DOHH2 (cell line): Measurements from ENCODE around the gene SPTBN4.

ENCODE experiments used
- H3F3A ChIP-seq: fragments of 200-600 bp; sonication (generic), shearing (Covaris generic); 2 replicates; pipeline ENCODE4 v1.6.0; 2016; ENCODE audit warnings: antibody characterized with exemption, mild to moderate bottlenecking; ENCODE audit not compliant: control insufficient read depth, insufficient read depth
- H3K27ac ChIP-seq: fragments of 200-600 bp; sonication (generic); 2 replicates; pipeline ENCODE4 v1.5.1; 2014; ENCODE audit warnings: low read depth, mild to moderate bottlenecking, low read length, moderate library complexity
- H3K27me3 ChIP-seq: fragments of 200-600 bp; sonication (generic); 2 replicates; pipeline ENCODE4 v1.6.1; 2014; ENCODE audit warnings: mild to moderate bottlenecking, low read length, mixed read lengths; ENCODE audit not compliant: control insufficient read depth
- H3K36me3 ChIP-seq: fragments of 200-600 bp; sonication (generic); 2 replicates; pipeline ENCODE4 v1.6.1; 2014; ENCODE audit warnings: mild to moderate bottlenecking, low read length, moderate library complexity, mixed read lengths; ENCODE audit not compliant: control insufficient read depth
- H3K4me1 ChIP-seq: fragments of 200-600 bp; sonication (generic); 2 replicates; pipeline ENCODE4 v1.6.1; 2014; ENCODE audit warnings: mild to moderate bottlenecking, low read length, mixed read lengths; ENCODE audit not compliant: control insufficient read depth
- H3K4me2 ChIP-seq: fragments of 200-600 bp; sonication (generic); 2 replicates; pipeline ENCODE4 v1.6.0; 2014; ENCODE audit warnings: mild to moderate bottlenecking, low read length, moderate library complexity
- H3K4me3 ChIP-seq: fragments of 200-600 bp; sonication (generic); 2 replicates; pipeline ENCODE4 v1.5.1; 2014; ENCODE audit warnings: mild to moderate bottlenecking, low read length, mixed read lengths
- H3K79me2 ChIP-seq: fragments of 200-600 bp; sonication (generic); 2 replicates; pipeline ENCODE4 v1.6.1; 2014; ENCODE audit warnings: mild to moderate bottlenecking, low read length, mixed read lengths; ENCODE audit not compliant: control insufficient read depth
- H3K9me2 ChIP-seq: fragments of 200-600 bp; sonication (generic); replicated peaks from 2 replicates; pipeline ENCODE4 v1.6.1; 2014; ENCODE audit warnings: mild to moderate bottlenecking, low read length, mixed read lengths; ENCODE audit not compliant: control insufficient read depth
- H3K9me3 ChIP-seq: fragments of 200-600 bp; sonication (generic); 2 replicates; pipeline ENCODE4 v1.6.1; 2014; ENCODE audit warnings: antibody characterized with exemption, low read length, mixed read lengths; ENCODE audit not compliant: control insufficient read depth, insufficient read depth
- H4K20me1 ChIP-seq: fragments of 200-600 bp; sonication (generic); 2 replicates; pipeline ENCODE4 v1.6.0; 2014; ENCODE audit warnings: low read depth, mild to moderate bottlenecking, antibody characterized with exemption, low read length, moderate library complexity; ENCODE audit not compliant: control insufficient read depth, insufficient read depth
- CTCF ChIP-seq: fragments of 200-600 bp; sonication (generic); IDR thresholded peaks from one replicate; pipeline ENCODE4 v1.5.1; 2014; ENCODE audit warnings: antibody characterized with exemption, mild to moderate bottlenecking, low read depth, low read length; ENCODE audit not compliant: poor library complexity, severe bottlenecking
- EZH2phosphoT487 ChIP-seq: fragments of 200-600 bp; sonication (generic); IDR thresholded peaks from 2 replicates; pipeline ENCODE4 v1.6.1; 2017; ENCODE audit warnings: borderline replicate concordance, mild to moderate bottlenecking, antibody characterized with exemption, low read length, moderate library complexity, mixed read lengths

The SPTBN4 gene

GRCh38 chr19:40528078-40528477, 61.3 kb downstream of the SPTBN4 start:
- no peak for TF ChIP-seq EZH2phosphoT487
- TF ChIP-seq CTCF, result no peak
- H3K9me3 ChIP-seq, result no peaks in the 10 kb centered on the region
- no peak overlapping the region for H3K4me2 ChIP-seq
- peaks cover 23% of the 10 kb centered on the region for H3K4me1 ChIP-seq
- no peaks in the 10 kb centered on the region for H4K20me1 ChIP-seq
- H3K4me3 ChIP-seq, result no peak overlapping the region
- H3K27me3 ChIP-seq, result 0 out of 2 replicates have a peak, but pooled peaks cover 5% of the 10 kb centered on the region
- no peaks in the 10 kb centered on the region for H3K9me2 ChIP-seq
- H3K27ac ChIP-seq, result no peak overlapping the region
- no peaks in the 10 kb centered on the region for H3F3A ChIP-seq
- no peaks in the 10 kb centered on the region for H3K36me3 ChIP-seq
- H3K79me2 ChIP-seq, result no peaks in the 10 kb centered on the region

GRCh38 chr19:40528533-40529092, 61.8 kb downstream of the SPTBN4 start:
- H4K20me1 ChIP-seq, result no peaks in the 10 kb centered on the region
- no peak for TF ChIP-seq CTCF
- no peak for TF ChIP-seq EZH2phosphoT487
- no peak overlapping the region for H3K27ac ChIP-seq
- peak overlapping the region; percentile 79; the same call in 1 of the 2 replicates for H3K4me2 ChIP-seq
- no peaks in the 10 kb centered on the region for H3K9me2 ChIP-seq
- H3K4me1 ChIP-seq, result peaks cover 19% of the 10 kb centered on the region
- no peaks in the 10 kb centered on the region for H3K9me3 ChIP-seq
- no peaks in the 10 kb centered on the region for H3K79me2 ChIP-seq
- H3K36me3 ChIP-seq, result no peaks in the 10 kb centered on the region
- H3K4me3 ChIP-seq, result no peak overlapping the region
- no peaks in the 10 kb centered on the region for H3F3A ChIP-seq
- H3K27me3 ChIP-seq, result peaks cover 6% of the 10 kb centered on the region; the same call in 1 of the 2 replicates

- Histone ChIP-seq H3K9me3 (no peaks in the 10 kb centered on the region), H3K27me3 (peaks cover 10% of the 10 kb centered on the region; the same call in 1 of the 2 replicates), H3K36me3 (no peaks in the 10 kb centered on the region), H3K79me2 (no peaks in the 10 kb centered on the region), H3K9me2 (no peaks in the 10 kb centered on the region), H3K4me1 (peaks cover 19% of the 10 kb centered on the region), H4K20me1 (no peaks in the 10 kb centered on the region), H3K4me2 (peak overlapping the region; percentile 79), H3F3A (no peaks in the 10 kb centered on the region), H3K27ac (no peak overlapping the region), H3K4me3 (peak overlapping the region; percentile 67)
- TF ChIP-seq CTCF (peak; percentile 84), EZH2phosphoT487 (no peak)
Observed at GRCh38 chr19:40529093-40529954, 62.5 kb downstream of the SPTBN4 start.
